Liver (tissue), 3 donors: ENCODE results near the gene PGM1.

Experiments
- ATF3 ChIP-seq: IDR thresholded peaks from 2 replicates; pipeline ENCODE4 v1.6.1; 2016; ENCODE audit warnings: antibody characterized with exemption
- JUND ChIP-seq, 2 donors: IDR thresholded peaks; 2 replicates each; pipeline ENCODE4 v1.6.1; 2016; ENCODE audit warnings: antibody characterized with exemption in 2 of 2
- SP1 ChIP-seq: IDR thresholded peaks from 2 replicates; pipeline ENCODE4 v1.6.1; 2018; ENCODE audit warnings: antibody characterized with exemption, mild to moderate bottlenecking
- TAF1 ChIP-seq: conservative IDR thresholded peaks from 2 replicates; pipeline ENCODE4 v1.6.1; 2016; ENCODE audit warnings: antibody characterized with exemption, mild to moderate bottlenecking
- TF ChIP-seq, protein P1 (sequence below): fragments of 150-350 bp; IDR thresholded peaks from 2 replicates; pipeline ENCODE4 v1.5.1; 2017; ENCODE audit warnings: improper control_type of control experiment, low read depth, low read length; ENCODE audit not compliant: missing input control
- TF ChIP-seq, protein P2 (sequence below): IDR thresholded peaks from 2 replicates; pipeline ENCODE4 v1.6.1; 2016; ENCODE audit warnings: antibody characterized with exemption
- TF ChIP-seq, protein P3 (sequence below): IDR thresholded peaks from 2 replicates; pipeline ENCODE4 v1.6.1; 2016; ENCODE audit warnings: antibody characterized with exemption, mild to moderate bottlenecking
- TF ChIP-seq, protein P4 (sequence below): IDR thresholded peaks from 2 replicates; pipeline ENCODE4 v1.6.1; 2016; ENCODE audit warnings: antibody characterized with exemption
- donor health status: healthy.
- donor health status: healthy.

DNA sequence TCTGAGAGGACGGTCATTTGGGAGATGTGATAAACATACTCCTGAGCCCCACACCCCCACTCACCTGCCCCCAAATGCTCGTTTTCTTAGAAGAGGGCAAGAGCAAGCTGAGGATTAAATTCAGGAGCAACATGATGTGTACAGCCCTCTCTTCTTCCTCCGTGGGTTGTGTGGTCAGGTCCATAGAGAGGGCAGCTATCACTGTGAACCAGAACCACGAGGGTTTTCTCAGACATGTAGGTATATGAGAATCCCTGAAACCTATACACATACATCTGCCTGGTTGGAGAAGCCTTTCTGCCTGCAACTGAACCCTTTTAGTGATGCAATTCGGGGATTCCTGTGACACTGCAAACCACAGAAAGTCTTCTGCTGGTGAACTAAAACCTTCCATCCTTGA, 38.9 kb downstream of the PGM1 start:
- TF ChIP-seq, protein P1, sequence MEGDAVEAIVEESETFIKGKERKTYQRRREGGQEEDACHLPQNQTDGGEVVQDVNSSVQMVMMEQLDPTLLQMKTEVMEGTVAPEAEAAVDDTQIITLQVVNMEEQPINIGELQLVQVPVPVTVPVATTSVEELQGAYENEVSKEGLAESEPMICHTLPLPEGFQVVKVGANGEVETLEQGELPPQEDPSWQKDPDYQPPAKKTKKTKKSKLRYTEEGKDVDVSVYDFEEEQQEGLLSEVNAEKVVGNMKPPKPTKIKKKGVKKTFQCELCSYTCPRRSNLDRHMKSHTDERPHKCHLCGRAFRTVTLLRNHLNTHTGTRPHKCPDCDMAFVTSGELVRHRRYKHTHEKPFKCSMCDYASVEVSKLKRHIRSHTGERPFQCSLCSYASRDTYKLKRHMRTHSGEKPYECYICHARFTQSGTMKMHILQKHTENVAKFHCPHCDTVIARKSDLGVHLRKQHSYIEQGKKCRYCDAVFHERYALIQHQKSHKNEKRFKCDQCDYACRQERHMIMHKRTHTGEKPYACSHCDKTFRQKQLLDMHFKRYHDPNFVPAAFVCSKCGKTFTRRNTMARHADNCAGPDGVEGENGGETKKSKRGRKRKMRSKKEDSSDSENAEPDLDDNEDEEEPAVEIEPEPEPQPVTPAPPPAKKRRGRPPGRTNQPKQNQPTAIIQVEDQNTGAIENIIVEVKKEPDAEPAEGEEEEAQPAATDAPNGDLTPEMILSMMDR = no peak
- no peak for TF ChIP-seq TAF1
- TF ChIP-seq, protein P2, sequence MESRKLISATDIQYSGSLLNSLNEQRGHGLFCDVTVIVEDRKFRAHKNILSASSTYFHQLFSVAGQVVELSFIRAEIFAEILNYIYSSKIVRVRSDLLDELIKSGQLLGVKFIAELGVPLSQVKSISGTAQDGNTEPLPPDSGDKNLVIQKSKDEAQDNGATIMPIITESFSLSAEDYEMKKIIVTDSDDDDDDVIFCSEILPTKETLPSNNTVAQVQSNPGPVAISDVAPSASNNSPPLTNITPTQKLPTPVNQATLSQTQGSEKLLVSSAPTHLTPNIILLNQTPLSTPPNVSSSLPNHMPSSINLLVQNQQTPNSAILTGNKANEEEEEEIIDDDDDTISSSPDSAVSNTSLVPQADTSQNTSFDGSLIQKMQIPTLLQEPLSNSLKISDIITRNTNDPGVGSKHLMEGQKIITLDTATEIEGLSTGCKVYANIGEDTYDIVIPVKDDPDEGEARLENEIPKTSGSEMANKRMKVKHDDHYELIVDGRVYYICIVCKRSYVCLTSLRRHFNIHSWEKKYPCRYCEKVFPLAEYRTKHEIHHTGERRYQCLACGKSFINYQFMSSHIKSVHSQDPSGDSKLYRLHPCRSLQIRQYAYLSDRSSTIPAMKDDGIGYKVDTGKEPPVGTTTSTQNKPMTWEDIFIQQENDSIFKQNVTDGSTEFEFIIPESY = no peak
- TF ChIP-seq SP1 = no peak
- no peak for TF ChIP-seq JUND (IDR thresholded peaks at IDR 0.05)
- TF ChIP-seq, protein P3, sequence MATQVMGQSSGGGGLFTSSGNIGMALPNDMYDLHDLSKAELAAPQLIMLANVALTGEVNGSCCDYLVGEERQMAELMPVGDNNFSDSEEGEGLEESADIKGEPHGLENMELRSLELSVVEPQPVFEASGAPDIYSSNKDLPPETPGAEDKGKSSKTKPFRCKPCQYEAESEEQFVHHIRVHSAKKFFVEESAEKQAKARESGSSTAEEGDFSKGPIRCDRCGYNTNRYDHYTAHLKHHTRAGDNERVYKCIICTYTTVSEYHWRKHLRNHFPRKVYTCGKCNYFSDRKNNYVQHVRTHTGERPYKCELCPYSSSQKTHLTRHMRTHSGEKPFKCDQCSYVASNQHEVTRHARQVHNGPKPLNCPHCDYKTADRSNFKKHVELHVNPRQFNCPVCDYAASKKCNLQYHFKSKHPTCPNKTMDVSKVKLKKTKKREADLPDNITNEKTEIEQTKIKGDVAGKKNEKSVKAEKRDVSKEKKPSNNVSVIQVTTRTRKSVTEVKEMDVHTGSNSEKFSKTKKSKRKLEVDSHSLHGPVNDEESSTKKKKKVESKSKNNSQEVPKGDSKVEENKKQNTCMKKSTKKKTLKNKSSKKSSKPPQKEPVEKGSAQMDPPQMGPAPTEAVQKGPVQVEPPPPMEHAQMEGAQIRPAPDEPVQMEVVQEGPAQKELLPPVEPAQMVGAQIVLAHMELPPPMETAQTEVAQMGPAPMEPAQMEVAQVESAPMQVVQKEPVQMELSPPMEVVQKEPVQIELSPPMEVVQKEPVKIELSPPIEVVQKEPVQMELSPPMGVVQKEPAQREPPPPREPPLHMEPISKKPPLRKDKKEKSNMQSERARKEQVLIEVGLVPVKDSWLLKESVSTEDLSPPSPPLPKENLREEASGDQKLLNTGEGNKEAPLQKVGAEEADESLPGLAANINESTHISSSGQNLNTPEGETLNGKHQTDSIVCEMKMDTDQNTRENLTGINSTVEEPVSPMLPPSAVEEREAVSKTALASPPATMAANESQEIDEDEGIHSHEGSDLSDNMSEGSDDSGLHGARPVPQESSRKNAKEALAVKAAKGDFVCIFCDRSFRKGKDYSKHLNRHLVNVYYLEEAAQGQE = no peak
- TF ChIP-seq, protein P4, sequence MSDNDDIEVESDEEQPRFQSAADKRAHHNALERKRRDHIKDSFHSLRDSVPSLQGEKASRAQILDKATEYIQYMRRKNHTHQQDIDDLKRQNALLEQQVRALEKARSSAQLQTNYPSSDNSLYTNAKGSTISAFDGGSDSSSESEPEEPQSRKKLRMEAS = no peak
- TF ChIP-seq ATF3 = no peak
